Vagina (tissue), 2 donors: Measurements from ENCODE around the gene TDRKH. TPM values are rescaled to one million over a fixed set of nuclear protein-coding genes. Genes with fewer than 3 reads are reported as not detected.

Source experiments
- DNase-seq, 2 donors: peaks; one replicate each; pipeline ENCODE4 v3.0.0-alpha.2; 2017; ENCODE audit errors: extremely low spot score in 2 of 2
- H3K27ac ChIP-seq: fragments of 200-600 bp; sonication (generic); one replicate; pipeline ENCODE4 v1.5.1; 2019
- H3K27me3 ChIP-seq: fragments of 200-600 bp; sonication (generic); one replicate; pipeline ENCODE4 v1.5.1; 2019
- H3K36me3 ChIP-seq, 2 donors: fragments of 200-600 bp; sonication (generic); one replicate each; pipeline ENCODE4 v1.5.1; 2017 to 2019
- H3K4me1 ChIP-seq: fragments of 200-600 bp; sonication (generic); one replicate; pipeline ENCODE4 v1.5.1; 2019
- H3K4me3 ChIP-seq, 2 donors: fragments of 200-600 bp; sonication (generic); 1 replicate in 1 of 2; 2 replicates in 1 of 2; pipeline ENCODE4 v1.5.1; 2016 to 2019
- H3K9me3 ChIP-seq: fragments of 200-600 bp; sonication (generic); one replicate; pipeline ENCODE4 v1.5.1; 2019
- POLR2A ChIP-seq, 2 donors: fragments of 450-650 bp; IDR thresholded peaks; one replicate each; pipeline ENCODE4 v1.6.1; 2017; ENCODE audit warnings: antibody characterized with exemption in 2 of 2, mild to moderate bottlenecking in 2 of 2, moderate library complexity in 2 of 2
- POLR2AphosphoS5 ChIP-seq, 2 donors: sonication (generic); formaldehyde crosslinking; IDR thresholded peaks; one replicate each; pipeline ENCODE4 v1.9.0; 2017; ENCODE audit warnings: antibody characterized with exemption in 2 of 2, mild to moderate bottlenecking in 2 of 2, low read depth in 1 of 2; ENCODE audit not compliant: insufficient read depth in 1 of 2
- intact Hi-C: fragments of 100-400 bp; cut with DNase I; formaldehyde crosslinking; loops from one replicate; pipeline ENCODE4 v1.15.1; 2023
- total RNA-seq: library from RNA; depleted of rRNA; stranded (reverse); fragments of >200 nt; gene quantifications from one replicate; pipeline ENCODE4 v1.2.3, GENCODE V29; 2016
- TF ChIP-seq, protein P1 (sequence below), 3 experiments: fragments of 450-650 bp in 2 of 3; fragments of 200-600 bp in 1 of 3; sonication (generic) in 1 of 3; IDR thresholded peaks; one replicate each; pipeline ENCODE4 v1.5.1; 2017 to 2019; ENCODE audit warnings: antibody characterized with exemption in 3 of 3, mild to moderate bottlenecking in 2 of 3, moderate library complexity in 2 of 3

Gene TDRKH
- total RNA-seq, 1 donor from 2014 or later = 5.2 TPM

- DNase-seq = no peak
- H3K27me3 ChIP-seq = no peaks in the 10 kb centered on the region
- H3K27ac ChIP-seq = no peak overlapping the region
- H3K4me3 ChIP-seq = no peak overlapping the region
- no peaks in the 10 kb centered on the region for H3K36me3 ChIP-seq
- intact Hi-C loops = no loop called here
- H3K9me3 ChIP-seq = no peaks in the 10 kb centered on the region
- H3K4me1 ChIP-seq = no peaks in the 10 kb centered on the region
- TF ChIP-seq, protein P1, sequence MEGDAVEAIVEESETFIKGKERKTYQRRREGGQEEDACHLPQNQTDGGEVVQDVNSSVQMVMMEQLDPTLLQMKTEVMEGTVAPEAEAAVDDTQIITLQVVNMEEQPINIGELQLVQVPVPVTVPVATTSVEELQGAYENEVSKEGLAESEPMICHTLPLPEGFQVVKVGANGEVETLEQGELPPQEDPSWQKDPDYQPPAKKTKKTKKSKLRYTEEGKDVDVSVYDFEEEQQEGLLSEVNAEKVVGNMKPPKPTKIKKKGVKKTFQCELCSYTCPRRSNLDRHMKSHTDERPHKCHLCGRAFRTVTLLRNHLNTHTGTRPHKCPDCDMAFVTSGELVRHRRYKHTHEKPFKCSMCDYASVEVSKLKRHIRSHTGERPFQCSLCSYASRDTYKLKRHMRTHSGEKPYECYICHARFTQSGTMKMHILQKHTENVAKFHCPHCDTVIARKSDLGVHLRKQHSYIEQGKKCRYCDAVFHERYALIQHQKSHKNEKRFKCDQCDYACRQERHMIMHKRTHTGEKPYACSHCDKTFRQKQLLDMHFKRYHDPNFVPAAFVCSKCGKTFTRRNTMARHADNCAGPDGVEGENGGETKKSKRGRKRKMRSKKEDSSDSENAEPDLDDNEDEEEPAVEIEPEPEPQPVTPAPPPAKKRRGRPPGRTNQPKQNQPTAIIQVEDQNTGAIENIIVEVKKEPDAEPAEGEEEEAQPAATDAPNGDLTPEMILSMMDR (IDR thresholded peaks at IDR 0.05) = no peak
- TF ChIP-seq POLR2AphosphoS5 (IDR thresholded peaks at IDR 0.05; ENCODE audit: insufficient read depth in 1 of 2, low read depth in 1 of 2) (no peak), POLR2A (IDR thresholded peaks at IDR 0.05) (no peak)
These were observed 32.1 kb upstream of the TDRKH start for GRCh38 chr1:151822404-151822803.

DNA sequence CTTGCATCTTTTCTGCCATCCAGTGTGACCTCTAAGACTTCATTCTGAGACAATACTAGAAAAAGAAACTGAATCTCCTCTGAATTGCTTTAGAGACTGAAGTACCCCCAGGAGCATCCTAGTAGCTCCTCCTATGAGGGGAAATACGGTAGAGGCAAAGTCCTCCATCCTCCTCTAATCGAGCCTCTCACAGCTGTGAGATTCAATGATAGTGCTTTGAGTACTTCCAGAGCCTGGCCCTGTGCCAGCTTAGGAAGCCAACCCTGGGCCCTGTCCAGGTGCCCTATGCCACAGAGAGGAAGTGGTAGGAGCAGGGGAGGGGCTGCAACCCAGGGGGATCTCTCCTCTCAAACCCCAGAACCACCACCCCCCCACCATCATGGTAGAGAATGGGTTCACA is 30.6 kb upstream of the TDRKH start:
- Histone ChIP-seq H3K4me1 (no peaks in the 10 kb centered on the region), H3K4me3 (no peak overlapping the region), H3K36me3 (no peaks in the 10 kb centered on the region), H3K27ac (no peak overlapping the region), H3K27me3 (no peaks in the 10 kb centered on the region), H3K9me3 (no peaks in the 10 kb centered on the region)
- no peak for TF ChIP-seq POLR2AphosphoS5 (IDR thresholded peaks at IDR 0.05; ENCODE audit: insufficient read depth in 1 of 2, low read depth in 1 of 2)
- TF ChIP-seq POLR2A (IDR thresholded peaks at IDR 0.05) = no peak
- TF ChIP-seq, protein P1 (IDR thresholded peaks at IDR 0.05) = no peak
- intact Hi-C loops = no loop called here
- no peak for DNase-seq

- Histone ChIP-seq H3K4me3 (no peak overlapping the region), H3K36me3 (no peaks in the 10 kb centered on the region), H3K4me1 (no peaks in the 10 kb centered on the region), H3K9me3 (no peaks in the 10 kb centered on the region), H3K27me3 (no peaks in the 10 kb centered on the region), H3K27ac (no peak overlapping the region)
- intact Hi-C loops = no loop called here
- TF ChIP-seq POLR2A (IDR thresholded peaks at IDR 0.05) (no peak), POLR2AphosphoS5 (IDR thresholded peaks at IDR 0.05; ENCODE audit: insufficient read depth in 1 of 2, low read depth in 1 of 2) (no peak)
- TF ChIP-seq, protein P1 (IDR thresholded peaks at IDR 0.05) = no peak
- no peak for DNase-seq
These were observed 29.8 kb upstream of the TDRKH start for GRCh38 chr1:151819976-151820623.

DNA sequence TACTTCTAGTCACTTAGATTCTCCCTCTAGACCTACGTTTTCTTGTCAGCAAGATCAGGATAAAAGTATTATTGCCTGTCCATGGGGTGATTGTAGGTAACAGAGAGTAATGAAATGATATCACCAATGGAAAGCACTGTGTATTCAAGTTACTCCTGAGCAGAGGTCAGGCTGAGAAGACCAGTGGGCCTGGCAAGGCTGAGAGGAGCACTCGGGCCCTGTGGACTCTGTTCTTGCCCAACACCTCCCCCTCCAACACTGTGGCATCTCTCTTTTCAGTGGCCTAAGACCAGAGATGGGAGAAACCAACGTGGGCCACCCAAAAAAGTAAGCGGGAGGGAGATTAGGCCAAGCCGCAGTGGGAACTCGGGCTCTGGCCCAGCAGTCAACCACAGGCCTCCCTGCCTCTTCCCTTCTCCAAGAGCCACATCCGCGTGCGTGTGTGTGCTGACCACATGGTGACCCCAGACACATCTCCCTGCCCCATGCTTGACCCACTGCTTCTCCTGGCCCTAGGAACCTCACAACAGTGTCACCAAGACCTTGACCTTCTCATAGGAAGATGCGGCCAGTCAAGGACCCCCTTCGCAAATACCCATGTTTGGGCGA is 29.0 kb upstream of the TDRKH start:
- Histone ChIP-seq H3K9me3 (no peaks in the 10 kb centered on the region), H3K4me1 (no peaks in the 10 kb centered on the region), H3K27me3 (no peaks in the 10 kb centered on the region), H3K27ac (no peak overlapping the region), H3K36me3 (no peaks in the 10 kb centered on the region), H3K4me3 (no peak overlapping the region)
- intact Hi-C loops = no loop called here
- TF ChIP-seq, protein P1 (IDR thresholded peaks at IDR 0.05) = no peak
- TF ChIP-seq POLR2A (IDR thresholded peaks at IDR 0.05) (no peak), POLR2AphosphoS5 (IDR thresholded peaks at IDR 0.05; ENCODE audit: insufficient read depth in 1 of 2, low read depth in 1 of 2) (no peak)
- DNase-seq = no peak

- DNase-seq = no peak
- no peaks in the 10 kb centered on the region for H3K9me3 ChIP-seq
- no peak overlapping the region for H3K4me3 ChIP-seq
- H3K4me1 ChIP-seq = no peaks in the 10 kb centered on the region
- intact Hi-C loops = no loop called here
- no peaks in the 10 kb centered on the region for H3K27me3 ChIP-seq
- no peak overlapping the region for H3K27ac ChIP-seq
- no peaks in the 10 kb centered on the region for H3K36me3 ChIP-seq
- TF ChIP-seq POLR2AphosphoS5 (IDR thresholded peaks at IDR 0.05; ENCODE audit: insufficient read depth in 1 of 2, low read depth in 1 of 2) = no peak
- TF ChIP-seq, protein P1 (IDR thresholded peaks at IDR 0.05) = no peak
- no peak for TF ChIP-seq POLR2A (IDR thresholded peaks at IDR 0.05)
These were observed 27.0 kb upstream of the TDRKH start for GRCh38 chr1:151817353-151817730.
